ENCODE data around the gene NDUFS1.
"Not testable (repeated sequence)": the region's sequence is repeated elsewhere in the genome, so short reads cannot be mapped to it uniquely, and the experiment has no call there.

Gene NDUFS1

DNA sequence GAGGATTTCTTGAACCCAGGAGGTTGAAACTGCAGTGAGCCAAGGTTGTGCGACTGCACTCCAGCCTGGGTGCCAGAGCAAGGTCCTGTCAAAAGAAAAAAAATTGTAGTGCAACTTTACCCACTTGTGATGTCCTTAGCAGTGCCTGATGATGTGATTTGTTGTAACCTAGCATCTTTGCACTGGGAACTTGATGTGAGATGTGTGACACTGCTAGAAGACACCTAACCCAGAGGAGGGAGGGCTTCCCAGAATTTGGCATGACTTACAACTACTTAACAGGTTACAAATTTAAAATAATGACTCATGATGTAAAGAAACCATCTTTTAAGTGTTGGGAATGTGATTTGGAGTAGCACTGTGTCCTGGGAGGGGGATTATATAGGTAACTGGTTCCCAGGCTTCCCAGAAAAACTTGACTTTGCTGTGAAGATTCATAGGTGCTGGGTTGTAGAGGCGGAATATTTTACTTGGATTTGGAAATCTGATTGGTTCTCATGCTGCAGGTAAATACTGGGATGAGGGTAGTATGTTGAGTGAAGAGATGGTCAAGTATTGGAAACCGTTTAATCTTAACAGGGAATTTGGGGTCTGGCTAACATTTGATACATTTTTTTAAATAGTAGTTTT, 4.1 kb upstream of the NDUFS1 start:
- DNase-seq, result no peak

DNA sequence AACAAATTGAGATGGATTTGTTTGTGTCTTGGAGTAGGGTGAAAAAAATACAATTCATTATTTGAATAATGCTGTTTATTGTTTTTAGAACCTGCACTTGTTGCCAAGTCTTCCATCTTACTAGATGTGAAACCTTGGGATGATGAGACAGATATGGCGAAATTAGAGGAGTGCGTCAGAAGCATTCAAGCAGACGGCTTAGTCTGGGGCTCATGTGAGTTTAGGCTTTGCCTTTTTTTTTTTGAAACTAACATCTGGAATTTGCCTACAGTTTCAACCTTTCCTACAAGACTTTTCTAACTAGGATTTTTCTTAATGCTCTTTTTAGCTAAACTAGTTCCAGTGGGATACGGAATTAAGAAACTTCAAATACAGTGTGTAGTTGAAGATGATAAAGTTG, 3.2 kb upstream of the NDUFS1 start:
- not testable (repeated sequence) for DNase-seq

DNA sequence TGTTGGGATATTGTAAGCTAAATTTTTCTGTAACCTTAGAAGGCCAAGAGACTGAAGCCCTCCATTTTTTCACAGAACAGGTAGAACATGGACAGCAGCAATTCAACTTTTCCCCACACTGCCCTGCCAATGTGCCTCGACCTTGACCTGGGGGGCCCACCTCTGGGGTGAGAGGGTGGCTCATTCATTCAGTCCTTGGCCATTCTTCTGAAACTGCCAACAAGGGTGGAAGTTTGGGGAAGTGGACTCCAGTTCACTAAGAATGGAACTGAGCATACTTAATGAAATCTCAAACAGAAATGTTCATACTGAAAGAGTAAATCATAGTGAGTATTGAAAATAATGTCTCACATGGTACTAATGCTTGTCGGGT, 1.5 kb upstream of the NDUFS1 start:
- DNase-seq, result no peak

DNA sequence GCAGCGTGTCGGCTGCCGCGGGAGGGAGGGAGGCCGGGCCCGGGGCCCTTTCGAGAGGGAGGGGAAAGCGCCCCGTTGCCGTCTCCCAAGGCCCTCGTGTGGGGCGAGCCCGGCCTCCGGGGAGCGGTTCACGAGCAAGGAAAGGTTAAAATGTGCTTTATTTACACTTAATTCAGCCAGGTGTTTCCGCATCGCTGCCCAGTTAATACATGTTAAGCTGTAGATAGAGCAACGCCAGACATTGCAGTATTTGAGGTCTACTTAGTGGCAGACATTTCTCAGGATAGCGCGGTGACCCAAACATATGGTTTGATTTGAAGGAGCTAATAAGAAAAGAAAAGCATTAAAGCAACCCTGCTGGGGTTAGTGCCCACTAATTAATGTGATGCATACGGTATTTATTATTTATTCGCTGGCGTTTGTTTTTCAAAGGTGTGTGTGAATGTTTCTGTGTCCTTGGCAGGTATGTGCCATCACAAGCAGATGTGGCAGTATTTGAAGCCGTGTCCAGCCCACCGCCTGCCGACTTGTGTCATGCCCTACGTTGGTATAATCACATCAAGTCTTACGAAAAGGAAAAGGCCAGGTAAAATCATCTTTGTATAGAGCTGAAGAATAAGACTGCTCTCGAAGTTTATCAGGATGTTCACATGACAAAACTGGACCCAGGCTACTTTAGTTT, 1.0 kb upstream of the NDUFS1 start:
- peak in 3 of 56 donors; percentile 3 to 73 (median 52) for DNase-seq

DNA sequence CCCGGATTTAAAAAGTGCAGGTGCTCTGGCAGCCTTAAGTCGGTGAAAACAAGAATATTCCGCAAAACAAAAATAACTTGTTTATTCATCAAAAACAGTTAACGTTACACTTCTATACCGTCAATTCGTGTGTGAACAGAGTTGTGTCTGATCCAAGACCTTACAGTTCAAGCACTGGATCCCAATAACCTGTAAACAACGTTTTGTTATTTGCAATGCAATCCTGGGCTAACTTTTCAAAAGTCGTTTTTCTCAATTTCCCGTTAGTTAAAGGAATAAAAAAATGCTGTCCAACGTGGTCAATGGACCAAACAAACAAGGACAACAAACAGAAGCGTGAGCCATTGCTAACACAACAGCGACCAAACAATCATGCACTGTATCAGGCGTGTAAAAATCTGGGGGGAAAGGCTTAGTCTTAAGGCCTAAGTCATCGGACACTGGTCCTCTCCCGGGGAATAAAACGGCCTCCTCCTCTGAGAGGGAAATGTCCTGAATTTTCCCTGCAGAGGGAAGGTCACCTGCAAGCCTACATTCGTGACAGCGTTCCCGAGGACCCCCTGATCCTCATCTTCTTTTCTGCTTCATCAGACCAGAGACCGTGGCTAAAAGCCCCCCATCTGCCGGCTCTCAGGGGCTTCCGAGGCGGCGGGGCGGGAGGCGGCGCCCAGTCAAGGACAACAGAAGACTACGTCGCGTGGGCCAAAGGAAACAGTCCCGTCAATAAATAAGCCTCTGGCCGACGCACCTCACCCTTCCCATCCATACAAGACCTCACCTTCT, 490 bp downstream of the NDUFS1 start:
- DNase-seq, result peak in 1 of 56 donors; percentile 65

DNA sequence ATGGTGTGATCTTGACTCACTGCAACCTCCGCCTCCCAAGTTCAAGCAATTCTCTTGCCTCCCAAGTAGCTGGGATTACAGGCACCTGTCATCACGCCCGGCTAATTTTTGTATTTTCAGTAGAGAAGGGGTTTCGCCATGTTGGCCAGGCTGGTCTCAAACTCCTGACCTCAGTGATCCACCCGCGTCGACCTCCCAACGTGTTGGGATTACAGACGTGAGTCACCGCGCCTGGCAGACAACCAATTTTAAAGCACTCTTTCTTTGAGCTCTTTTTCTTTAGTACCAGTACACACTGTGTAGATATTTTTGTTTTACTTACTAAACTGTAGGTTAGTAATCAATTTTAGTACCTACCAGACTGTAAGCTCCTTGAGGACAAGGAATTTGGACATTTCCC, 2.2 kb downstream of the NDUFS1 start:
- DNase-seq, result not testable (repeated sequence)

DNA sequence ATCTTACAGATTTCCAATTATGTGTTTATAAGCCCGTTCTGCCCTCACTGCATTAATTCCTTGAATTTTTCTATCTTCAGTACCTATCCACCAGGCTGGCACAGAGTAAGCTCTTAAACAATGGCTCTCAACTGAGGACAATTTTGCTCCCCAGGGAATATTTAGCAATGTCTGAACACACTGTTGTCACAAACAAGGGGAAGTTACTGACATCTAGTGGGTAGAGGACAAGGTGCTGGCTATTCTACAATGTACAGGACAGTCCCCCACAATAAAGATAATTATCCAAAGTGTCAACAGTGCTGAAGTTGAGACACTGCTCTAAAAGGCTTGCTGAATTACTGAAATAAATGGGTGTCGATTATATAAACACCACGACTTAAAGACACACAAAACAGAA, 5.0 kb downstream of the NDUFS1 start:
- no peak for DNase-seq

DNA sequence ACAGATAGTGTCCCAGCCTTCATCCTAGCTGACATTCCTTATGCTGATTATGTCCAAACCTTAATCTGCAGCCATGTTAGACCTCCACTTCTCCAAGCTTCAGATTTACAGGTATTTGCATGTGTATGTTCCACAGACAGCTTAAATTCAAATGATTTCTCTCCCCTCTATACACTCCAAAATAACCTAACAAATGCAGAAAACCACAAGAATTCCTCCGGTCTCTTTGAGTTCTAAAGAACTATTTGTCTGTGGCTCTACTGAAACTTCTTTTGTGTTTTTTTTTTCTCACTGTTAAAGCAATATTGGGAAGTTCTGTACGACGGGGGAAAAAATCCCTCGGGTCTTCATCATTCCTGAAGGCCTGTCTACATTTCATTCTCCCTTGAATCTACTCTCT, 8.6 kb downstream of the NDUFS1 start:
- no peak for DNase-seq

DNA sequence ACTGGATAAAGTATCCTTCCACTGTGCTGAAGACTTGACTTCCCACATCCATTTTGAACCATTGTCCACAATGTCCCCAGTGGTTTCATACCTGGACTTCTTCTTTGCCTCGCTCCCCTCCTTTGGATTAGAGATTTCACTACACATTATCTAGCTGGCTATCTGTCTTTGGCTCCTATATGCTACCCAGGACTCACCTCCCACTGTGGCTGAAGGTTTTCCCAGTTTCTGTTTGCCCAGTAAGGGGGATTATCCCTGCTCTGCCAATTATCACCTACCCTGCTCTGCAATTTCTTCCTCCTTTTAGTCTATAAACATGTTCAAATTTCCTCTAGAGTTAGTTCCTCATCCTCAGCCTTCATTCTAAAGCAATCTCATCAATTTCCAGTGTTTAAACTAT, 9.1 kb downstream of the NDUFS1 start:
- no peak for DNase-seq

DNA sequence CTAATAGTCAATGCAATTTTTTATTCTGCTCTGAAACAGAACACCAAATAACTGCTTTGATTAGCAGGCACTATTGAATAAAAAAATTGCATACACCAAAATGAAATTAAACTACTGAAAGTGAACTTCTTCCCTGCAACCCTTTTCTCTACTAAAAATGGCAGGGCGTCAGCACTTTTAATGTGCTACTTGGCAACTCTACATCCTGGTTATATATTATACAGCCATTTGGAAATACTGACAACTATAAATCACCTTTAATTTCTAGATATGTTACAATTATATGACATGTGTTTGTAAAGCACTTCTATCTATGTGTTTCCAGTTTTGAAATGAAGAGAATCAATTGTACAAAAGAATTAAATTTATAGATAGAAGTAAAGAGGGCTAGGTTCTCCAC, 9.9 kb downstream of the NDUFS1 start:
- no peak for DNase-seq

DNA sequence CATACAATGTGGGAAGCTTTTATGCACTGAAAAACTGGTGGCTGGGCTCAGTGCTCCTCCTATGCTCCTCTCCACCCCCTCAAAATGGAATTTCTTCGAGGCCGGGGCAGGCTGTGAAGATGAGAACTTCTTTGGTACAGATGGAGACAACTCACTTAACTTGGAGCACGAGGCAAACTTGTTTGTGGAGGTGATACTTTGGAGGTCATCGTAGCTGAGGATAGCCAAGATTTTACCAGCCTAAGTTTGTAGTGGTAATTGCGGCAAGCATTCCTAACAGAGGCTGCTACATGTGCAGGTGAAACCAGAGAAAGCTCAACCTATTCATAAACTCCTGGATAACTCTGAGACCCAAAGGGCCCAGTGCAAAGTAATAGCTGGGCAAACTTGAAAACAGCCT, 13.6 kb downstream of the NDUFS1 start:
- DNase-seq, result no peak

DNA sequence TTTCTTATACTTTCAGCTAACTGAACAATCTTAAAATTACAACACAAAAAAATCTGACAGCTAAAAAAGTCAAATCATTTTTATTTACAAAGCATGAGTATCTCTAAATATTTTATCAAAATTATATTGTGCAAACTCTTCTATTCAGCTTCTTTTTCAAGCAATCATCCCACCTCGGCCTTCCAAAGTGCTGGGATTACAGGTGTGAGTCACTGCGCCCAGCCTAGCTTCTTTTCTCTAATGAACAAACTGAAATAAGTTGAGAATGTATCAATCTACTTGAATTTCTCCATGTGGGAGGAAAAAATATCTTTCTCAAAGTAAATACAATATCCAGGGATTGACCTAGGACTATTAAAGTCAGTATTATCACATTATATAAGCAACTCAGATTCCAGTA, 14.9 kb downstream of the NDUFS1 start:
- peak in 3 of 56 donors; percentile 7 to 28 (median 18) for DNase-seq

DNA sequence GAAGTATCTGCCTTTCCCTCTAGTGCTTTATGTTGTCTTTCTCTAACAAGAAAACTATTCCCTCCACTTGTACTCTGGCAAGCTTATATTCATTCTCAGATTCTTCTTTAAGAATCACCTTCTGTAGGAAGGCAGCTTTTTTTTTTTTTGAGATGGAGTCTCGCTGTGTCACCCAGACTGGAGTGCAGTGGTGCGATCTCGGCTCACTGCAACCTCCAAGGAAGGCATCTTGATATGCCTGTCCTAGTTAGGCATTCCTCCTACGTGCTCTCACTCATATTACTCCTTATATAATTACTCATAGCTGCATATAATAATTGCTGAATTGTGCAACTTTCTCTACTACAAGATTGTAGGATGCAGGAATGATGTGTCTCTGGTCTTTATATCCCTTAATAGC, 15.8 kb downstream of the NDUFS1 start:
- peak in 15 of 56 donors; percentile 2 to 59 (median 26) for DNase-seq

DNA sequence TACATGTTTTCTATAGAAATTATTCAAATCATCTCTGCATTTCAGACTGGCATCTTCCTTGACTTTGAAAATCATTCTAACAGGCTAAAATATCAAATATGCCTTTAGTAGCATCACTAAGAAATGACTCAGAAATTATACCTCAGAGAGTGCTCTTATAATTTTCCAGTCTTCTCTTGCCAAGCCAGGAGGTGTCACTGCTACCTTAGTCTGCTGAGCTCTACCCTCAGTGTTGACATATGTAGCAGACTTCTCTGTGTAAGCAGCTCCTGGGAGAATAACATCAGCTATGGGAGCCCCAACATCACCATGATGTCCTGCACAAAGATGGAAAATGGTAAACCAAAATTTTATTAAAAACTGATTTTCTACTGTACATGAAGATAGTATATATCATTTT, 31.6 kb downstream of the NDUFS1 start:
- peak in 4 of 56 donors; percentile 1 to 10 (median 4) for DNase-seq

DNA sequence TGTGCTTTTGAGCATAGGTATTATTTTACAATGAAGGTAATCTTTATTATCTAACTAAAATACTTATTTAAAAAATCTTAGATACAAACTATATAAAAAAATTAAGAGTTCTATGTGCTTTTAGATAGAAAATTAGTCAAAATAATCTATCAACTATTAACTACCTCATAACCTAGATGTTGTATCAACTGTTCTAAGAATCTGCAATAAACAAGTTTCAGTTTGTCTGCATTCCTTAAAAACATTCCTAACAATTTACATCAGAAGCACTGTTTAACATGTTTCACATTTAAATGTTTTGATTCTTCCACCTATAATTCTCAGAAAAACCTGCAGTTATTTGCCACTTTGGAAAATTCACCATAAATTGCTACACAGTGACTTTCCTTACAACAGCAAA, 33.3 kb downstream of the NDUFS1 start:
- DNase-seq, result no peak

DNA sequence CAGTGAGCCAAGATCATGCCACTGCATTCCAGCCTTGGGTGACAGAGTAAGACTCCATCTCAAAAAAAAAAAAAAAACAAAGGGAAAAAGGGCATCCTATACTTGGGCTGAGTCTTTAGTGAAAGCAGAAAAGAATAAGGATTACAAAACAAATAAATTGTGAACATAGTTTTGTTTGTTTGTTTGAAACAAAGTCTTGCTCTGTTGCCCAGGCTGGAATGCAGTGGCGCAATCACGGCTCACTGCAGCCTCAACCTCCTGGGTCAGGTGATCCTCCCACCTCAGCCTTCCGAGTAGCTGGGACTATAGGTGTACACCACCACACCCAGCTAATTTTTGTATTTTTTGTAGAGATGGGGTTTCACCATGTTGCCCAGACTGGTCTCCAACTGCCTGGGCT, 36.7 kb downstream of the NDUFS1 start:
- DNase-seq, result not testable (repeated sequence)

DNA sequence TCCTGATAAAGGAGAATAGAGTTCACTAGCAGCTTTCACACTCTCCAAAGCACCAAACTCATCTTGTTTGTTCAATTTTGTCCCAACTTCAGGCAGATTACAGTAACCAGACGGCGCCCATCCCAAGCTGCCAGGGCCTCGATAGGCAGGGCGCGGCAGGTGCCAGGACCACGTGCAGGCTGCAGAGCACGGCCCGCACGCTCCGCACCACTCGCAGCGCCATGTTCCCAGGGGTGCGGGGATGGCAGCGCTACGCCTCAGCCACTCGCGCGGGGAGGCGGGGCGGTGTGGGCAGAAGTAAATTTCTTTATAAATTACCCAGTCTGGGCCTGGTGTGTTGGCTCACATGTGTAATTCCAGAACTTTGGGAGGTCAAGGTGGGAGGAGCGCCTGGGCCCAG, 43.0 kb downstream of the NDUFS1 start:
- DNase-seq, result no peak

DNA sequence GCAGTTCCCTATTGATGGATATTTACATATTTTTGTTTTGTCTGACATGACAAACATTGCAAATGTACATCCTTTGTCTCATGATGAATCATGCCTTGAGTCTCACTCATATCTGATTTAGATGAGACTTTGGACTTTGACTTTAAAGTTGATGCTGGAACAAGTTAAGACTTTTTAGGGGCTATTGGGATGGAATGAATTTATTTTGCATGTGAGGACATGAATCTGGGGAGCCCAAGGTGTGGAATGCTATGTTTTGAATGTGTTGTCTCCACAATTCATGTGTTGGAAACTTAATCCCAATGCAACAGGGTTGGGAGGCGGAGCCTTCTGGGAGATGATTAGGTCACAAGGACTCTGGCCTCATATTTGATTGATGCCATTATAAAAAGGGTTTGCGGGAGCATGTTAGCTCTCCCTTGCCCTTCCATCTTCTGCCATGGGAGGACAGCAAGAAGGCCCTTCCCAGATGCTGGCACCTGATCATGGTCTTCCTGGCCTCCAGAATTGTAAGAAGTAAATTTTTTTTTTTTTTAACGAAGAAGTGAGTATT, 44.1 kb downstream of the NDUFS1 start:
- no peak for DNase-seq

DNA sequence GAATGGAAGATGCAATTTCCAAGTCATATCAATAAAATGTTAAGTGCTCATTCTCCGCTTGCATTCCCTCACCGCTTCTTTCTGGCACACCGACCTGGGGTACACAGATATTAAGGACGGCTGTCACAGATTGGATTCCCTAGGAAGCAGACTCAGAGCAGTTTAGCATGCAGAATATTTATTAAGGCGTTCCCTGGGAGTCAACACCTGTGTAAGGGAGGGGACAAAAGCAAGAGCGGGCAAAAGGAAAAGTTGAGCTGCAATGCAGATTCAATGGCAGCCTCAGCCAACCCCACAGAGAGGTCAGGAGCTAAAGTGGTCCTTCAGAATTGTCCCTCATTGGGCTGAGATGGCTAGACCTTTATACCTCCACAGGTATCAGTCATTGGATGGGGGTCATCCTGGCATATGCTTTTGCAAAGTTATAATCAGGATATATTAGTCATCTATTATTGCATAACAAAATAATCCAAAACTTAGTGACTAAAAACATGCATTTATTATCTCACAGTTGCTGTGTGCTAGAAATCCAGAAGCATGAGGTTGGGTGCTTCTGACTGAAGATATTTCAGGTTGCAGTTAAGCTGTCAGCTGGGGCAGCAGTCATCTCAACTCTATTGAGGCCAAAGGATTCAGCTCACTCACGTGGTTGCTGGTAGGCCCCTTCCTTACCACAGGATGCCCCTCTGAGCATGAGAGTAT, 46.2 kb downstream of the NDUFS1 start:
- no peak for DNase-seq

DNA sequence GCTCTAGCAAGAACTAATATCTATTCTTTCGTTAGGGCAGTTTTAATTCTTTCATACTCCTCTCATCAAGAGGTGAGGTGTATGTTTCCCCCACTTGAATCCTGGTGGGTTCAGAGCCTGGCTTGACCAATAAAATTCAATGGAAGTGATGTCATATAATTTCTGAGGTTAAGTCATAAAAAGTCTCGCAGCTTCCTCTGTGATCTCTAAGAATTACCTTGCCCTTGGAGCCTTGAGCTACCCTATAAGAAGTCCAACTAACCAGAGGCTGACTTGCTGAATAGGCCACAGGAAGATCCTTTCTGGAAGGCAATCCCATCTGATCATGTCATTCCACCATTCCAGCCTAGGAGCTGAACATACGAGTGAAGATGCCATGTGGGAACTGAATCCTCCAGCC, 47.1 kb downstream of the NDUFS1 start:
- no peak for DNase-seq

DNA sequence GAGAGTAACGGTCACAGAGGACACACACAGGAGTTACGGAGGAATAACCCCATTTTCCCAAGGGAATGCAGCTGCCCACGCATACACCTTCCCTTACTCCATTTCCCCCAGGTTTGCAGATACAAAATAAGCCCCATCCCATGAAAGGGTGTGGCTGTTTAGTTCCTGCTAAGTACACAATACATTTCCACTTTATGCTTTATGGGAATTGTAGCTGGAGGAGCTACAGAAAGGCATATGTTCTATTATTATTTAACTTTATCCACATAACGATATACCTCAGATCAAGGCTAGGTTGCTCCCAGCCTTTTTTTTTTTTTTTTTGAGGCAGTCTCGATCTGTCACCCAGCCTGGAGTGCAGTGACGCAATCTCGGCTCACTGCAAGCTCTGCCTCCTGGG, 50.5 kb downstream of the NDUFS1 start:
- no peak for DNase-seq

DNA sequence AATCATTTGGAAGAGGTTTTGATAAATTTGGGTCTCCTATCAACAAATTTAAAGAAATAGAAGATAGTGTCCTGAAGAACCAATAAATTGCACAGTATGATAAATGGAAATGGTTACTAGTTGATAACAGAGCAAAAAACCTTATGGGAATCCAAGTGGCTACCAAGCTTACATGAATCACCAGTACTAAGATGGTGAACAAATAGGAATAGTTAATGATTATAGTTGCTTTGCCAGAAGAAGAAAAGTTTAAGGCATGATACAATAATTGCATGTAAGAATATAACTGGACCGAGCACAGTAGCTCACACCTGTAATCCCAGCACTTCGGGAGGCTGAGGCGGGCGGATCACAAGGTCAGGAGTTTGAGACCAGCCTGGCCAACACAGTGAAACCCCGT, 53.7 kb downstream of the NDUFS1 start:
- DNase-seq, result no peak
